NCI-H1436 (cell line): ENCODE data around the gene PARM1.

Experiments
- DNase-seq: peaks from one replicate; lab custom pipeline; 2025; lab: John Stamatoyannopoulos, UW

The PARM1 gene, protein sequence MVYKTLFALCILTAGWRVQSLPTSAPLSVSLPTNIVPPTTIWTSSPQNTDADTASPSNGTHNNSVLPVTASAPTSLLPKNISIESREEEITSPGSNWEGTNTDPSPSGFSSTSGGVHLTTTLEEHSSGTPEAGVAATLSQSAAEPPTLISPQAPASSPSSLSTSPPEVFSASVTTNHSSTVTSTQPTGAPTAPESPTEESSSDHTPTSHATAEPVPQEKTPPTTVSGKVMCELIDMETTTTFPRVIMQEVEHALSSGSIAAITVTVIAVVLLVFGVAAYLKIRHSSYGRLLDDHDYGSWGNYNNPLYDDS

DNA sequence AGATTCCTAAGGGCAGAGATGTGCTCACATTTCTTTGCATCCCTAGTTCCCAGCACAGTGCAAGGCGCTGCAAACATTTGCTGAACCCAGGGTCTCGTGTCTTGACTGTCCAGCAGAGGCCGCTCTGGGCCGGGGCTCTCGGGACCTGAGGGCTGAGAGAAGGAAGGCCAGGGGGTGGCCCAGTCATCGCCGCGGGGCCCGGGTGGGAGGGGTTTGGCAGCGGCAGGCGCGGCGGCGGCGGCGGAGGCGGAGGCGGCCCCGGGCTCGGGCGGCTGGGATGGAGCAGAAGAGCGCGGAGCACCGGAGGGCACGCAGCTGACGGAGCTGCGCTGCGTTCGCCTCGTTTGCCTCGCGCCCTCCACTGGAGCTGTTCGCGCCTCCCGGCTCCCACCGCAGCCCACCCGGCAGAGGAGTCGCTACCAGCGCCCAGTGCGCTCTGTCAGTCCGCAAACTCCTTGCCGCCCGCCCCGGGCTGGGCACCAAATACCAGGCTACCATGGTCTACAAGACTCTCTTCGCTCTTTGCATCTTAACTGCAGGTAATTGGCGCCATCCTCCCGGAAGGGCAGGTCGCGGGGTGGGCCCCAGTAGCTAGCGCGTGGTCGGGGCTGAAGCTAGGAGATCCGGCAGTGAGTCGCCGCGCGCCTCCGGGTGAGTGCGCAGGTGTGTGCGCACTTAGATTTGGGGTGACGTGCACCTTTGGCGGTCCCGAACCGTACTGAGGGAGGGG, at the start of gene PARM1:
TSS of gene PARM1 (plus strand) at position 285 of the 730 bp plus-strand sequence. CDS start at position 497, 212 bp downstream.
- peak; percentile 55 for DNase-seq

DNA sequence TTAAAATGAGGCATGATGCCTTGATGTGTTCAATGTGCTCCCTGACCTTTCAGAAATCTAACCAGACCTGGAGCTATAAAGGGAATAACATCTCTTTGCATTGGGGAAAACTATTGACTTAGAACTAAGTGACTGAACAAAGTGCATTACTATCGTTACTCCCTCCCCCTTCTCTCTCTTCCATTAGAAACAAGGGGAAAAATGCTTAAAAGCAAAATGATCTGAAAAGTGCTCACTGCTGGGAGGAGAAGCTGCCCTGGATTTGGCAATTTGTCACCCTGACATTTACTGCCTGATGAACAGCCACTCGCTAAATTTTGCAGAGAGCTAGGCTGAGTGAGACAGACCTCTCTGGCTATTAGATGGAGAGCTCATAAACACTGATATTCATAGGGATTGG, 48.6 kb upstream of the PARM1 start:
- no peak for DNase-seq

DNA sequence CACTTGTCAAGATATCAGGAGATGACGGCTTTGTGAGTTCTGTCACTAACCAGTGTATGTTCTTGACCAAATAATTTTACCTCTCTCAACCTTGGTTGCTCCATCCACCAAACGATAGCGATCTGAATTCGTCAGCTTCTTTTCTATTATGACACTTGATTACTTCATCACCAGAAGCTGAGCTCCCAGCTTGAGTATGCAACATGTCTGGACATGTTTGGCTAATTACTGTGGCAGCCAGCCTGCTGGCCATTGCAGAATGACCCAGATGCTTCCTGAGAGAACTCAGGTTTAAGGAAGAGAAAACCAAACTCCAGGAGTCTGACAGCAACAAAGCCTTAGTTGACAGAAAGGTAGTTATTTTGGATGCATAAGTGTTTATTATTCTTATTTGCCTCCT, 46.4 kb upstream of the PARM1 start:
- no peak for DNase-seq

DNA sequence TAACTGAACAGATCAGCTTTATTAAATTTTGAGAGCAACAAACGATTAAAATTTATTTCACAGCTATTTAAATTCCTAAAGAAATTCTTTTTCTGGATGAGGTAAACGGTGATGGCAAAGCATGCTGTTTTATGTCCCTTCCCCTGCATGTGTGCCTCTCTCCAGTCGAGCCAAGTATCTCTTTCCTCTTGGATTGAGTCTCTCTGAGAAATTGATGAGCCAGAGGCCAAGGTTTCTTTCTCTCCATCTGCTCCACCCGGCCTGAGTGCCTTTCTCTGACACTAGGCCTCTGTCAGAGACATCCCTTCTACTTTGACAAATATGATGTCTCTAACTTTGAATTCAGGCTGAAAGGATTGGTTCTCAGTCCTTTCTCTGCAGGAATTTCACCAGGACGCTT, 42.6 kb upstream of the PARM1 start:
- DNase-seq = no peak

DNA sequence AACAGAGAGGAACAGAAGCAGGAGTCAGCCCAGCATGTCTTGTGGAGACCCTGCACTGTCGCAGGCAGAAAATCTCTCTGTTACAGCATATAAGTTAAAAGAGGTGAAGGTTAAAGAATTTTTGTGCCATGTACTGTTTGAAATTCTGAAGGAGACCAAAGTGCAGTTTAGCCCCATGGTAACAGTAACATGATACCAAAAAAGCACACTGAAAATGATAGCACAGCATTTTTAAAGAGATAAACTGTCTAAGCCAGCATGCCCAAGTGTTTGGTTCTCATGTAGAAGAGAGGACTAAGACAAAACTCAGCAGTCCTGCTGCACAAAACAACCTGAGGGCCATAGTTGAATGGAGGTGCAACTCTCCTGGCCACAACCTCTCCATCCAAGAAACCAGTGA, 41.9 kb upstream of the PARM1 start:
- no peak for DNase-seq

DNA sequence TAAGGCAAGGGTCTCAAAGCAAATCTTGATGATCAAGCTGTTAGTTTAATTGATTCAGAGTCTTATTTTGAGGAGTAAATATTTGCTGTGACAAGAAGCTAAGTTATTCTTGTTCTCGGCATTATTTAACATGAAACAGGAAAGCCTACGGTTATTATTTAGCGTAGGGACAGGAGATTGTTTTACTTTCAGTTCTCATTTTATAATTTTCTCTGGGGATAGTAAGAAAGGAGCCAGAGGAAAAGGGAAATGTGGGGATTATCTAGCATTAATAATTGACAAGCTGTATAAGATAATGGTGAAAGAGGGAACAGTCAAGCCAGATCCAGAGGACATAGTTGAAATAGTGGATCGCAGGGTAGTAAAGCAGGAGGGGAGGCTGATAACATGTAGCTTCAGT, 39.7 kb upstream of the PARM1 start:
- DNase-seq = no peak

DNA sequence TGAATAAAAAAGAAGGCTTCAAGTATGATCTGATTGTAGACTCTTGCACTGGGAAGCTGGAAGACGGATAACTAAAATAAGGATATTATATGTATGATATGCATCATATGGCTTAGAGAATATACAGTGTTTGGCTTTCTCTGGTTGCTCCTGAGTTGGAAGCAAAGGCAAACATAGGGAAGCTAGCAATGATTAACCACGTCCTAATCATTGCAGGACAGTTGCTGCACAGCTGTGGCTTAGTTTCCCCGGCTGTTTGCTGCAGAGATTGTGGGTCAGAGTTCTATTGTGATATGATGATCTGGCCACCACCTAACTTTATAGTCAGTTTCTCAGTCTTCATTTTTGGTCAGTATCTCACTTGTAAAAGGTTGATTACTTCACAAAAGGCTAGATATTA, 36.3 kb upstream of the PARM1 start:
- DNase-seq = no peak

DNA sequence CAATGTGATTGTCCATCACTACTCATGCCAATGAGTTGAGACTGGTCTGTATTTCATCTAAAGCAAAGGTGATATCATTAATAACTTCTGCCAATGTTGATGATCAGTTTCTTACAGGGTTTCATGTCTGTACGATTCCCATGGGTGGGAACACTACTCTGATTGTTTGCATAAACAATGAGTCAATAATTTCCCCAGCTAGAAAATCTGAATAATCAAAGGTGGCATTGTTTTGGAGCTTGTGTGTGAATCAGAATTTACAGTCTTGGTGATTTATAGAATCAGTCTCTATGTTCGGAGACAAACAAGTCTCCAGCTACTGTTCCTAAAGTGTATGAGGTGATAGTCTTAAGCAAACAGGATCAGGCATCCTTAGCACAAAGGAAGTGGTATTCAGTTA, 35.5 kb upstream of the PARM1 start:
- no peak for DNase-seq

DNA sequence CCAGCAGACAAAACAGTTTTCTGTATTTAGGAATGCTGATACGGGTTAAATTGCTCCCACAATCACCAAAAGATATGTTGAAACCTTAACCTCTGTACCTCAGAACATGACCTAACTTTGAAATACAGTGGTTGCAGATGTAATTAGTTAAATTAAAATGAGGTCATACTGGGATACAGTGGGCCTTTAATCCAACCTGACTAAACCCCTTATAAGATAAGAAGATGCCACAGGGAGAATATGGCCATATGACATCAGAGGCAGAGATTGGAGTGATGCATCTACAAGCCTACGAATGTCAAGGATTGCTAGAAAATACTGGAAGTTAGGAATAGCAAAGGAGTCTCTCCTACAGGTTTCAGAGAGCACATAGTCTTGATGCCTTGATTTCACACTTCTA, 32.1 kb upstream of the PARM1 start:
- no peak for DNase-seq

DNA sequence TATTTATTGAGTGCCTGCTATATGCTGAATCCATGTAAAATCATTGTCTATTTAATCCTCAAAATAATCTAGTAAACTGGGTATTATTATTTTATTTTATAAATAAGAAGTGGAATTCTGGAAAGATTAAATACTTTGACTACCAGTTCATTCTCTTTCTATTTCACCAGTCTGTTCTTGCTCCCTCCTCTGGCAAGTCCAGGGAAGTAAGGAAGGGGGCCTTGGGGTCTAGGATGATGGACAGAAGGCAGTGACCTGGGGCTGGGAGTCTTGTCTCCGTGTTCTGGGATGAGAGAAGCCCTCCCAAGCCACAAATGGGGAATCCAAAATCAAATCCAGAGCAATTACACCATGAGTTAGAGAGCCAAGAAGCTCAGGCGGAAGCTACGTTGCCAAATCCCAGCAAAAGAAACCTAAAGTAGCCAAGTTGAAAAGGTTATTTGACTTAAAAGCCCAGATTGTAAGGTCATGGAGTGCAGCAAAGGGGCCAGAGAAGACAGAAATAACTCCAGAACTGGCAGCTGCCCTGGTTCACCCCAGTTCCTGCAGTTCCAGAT, 28.3 kb upstream of the PARM1 start:
- no peak for DNase-seq

DNA sequence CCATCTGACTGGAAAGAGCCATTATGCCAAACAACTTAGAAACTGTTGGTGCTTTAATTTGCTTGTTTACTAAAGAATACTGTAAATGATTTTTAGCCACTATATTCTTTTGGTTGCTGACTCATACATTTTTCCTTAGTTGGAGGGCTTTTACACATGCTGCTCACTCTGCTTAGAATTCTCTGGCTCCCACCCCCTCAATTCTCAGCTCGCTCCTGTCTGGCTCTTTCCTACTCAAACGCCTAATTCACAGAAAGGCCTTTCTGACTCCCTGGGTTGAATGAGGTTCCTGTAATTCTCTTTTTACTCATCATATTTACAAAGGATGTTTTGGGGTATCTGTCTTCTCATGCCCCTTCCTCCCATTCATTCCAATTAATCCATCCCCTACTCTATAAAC, 26.1 kb upstream of the PARM1 start:
- DNase-seq = no peak

DNA sequence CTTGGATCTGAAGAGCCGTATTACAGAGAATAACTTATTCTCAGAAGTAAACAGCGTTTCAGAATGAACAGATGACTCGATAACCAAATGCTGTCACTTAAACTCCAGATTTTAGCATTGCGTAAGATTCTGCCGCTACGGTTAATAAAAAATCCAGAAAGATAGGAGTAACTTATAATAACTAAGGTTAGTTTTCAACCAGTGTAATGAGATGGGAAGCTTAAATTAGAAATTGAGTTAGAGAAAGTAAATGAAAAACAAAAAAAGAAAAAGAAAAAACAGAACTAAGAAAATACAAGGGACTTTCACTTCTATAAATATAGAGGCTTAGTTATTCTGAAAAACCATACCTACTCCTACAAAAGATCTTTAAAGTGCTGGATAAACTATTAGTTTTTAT, 13.1 kb upstream of the PARM1 start:
- no peak for DNase-seq

DNA sequence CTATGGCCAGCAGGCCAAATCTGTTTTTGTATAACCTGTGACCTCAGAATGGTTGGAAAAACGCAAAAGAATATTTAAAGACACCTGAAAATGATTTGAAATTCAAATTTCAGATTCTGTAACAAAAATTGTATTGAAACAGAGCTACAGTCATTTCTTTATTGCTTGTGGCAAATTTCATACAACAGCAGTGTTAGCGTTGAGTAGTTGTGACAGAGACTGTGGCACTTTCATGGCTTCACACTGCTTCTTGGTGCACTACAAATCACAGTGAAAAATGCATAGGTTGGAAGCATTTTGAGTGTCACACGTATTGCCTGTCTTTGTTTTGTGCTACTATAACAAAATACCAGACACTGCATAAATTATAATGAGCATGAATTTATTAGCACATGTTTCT, 12.2 kb upstream of the PARM1 start:
- DNase-seq = no peak

DNA sequence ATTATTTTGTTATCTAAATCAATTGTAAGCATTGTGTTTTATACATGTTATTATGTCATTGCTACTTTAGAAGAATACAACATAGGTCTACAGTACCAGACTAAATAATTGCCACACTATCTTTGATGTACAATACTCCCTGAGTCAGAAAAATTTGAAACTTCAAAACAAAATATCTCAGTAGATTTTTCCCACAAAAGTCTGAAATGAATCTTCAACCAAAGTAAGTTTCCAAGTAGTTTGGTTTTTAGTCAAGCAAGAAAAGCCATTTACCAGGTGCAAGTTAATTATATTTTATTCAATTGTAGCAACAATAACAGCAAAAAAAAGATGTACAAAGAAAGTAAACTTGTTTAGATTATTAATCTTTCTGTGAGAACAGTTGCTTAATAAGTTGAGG, 11.4 kb upstream of the PARM1 start:
- DNase-seq = no peak

DNA sequence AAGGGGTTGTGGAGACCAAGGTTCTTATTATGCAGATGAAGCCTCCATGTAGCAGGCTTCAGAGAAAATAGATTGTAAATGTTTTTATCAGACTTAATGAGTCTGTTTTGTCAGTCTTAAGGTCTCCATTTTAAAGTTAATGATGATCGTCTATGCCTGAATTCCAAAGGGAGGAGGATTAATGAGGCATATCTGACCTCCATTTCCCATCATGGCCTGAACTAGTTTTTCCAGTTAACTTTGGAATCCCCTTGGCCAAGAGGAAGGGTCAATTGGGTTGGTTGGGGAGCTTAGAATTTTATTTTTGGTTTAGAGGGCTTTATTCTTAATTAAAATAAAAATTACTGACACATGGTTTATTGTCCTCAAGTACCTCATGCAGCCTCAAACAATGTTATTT, 6.9 kb upstream of the PARM1 start:
- no peak for DNase-seq

DNA sequence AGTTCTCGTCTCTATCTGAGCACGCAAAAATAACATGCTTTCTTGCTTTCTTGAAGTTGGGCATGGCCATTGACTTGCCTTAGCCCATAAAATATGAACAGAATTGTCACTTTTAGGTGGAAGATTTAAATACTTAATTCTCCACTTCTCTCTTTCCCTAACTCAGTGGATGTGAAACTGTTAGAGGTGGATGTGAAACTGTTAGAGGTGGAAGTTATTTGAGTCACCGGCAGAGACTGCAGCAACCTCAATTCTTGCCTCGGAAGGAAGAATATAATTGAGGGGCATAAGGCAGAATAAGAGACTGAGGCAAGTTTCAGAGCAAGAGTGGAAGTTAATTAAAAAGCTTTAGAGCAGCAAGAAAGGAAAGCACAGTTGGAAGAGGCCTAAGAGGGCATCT, 2.8 kb upstream of the PARM1 start:
- DNase-seq = no peak

DNA sequence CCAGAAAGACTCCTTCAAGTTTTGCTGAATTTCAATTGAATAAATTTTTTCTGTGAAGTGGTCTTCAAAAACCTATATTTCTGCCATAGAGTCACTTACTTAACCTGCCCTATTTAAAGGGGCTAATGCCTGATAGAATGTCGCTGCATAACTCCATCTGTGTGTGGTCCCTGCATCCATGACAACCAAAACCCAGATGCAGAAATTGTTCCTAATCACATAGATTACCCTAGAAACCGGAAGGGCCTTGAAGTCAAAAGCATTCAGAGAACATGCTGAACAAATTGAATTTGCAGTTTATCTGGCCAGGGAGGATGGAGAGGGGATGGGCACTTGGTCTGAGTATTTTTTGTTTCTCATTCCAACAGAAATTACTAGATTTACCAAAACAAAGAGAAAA, 1.5 kb upstream of the PARM1 start:
- no peak for DNase-seq

DNA sequence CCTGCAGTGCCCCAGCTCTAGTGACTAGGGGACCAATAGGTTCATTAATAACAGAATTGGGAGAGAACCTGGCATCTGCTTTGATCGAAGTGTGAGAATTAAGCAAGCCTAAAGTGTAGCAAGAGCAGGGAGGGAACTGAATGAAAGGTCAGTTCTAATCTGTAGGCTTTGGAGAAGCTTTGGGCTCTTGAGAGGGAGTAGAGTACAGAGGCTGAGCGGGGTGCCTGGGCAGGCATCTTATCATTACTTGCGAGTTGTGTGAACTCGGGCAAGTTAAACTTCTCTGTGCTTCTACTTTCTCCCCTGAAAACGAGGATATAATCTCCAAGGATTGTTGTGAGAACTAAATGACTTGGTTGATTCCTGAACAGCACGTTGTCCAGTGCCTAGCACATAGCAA, 906 bp upstream of the PARM1 start:
- DNase-seq = no peak

DNA sequence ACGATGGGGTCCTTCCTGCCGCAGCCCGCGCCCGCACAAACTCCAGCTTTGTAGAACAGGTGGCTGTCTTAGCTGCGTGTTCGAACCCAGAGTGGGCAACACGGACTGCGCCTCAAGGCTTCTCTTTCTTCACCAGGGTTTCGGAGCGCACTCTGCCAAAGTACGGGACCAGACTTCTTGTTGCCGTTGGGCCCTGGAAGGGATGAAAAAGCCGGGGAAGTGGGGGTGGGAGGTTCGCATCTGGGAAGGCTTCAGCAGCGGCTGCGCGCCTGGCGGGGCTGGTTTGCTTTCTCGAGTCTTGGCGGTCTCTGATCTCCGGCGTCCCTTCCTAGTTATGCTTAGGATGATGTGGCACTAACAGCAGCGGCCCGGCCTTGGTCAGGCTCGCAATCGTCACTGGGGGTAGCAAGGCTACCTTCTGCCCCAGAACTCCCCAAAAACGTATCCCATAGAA, 673 bp downstream of the PARM1 start:
- DNase-seq = no peak

DNA sequence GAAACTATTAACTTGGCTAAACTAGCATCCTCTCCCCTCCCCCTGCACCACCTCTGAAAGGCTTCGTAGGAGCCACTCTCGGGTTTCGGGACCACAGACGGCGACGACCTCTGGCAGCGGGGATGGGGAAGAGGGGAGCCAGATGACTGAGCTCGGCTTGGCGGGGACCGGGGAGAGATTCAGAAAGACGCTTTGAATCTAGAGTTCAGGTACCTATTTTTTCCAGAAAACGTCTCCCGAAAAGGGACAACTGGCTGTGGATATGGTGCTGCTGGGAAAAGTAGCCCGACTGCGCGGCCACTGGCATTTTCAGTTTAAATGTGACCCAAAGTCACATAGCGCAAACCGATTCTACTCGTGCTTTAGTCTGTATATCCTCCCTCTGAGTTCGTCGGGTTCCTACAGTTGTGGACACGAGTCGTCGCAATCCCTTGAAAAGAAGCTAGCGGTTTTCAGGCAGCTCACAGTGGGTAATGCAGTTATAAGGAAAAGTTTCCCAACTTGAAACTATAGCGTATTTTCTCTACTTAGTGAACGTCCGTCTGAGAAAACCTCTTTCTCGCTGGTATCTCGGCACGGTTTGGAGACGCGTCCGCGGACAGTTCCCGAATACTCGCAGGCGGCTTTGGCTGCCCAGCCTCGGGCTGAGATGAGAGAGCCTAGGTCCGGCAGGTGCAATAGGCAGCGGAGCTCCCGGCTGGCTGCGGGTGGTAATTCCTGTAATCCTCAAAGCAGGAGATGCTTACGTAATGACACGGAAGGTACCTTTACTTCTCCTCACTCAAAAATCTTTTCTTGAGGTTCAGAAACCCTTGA, 1.3 kb downstream of the PARM1 start:
- DNase-seq = no peak

DNA sequence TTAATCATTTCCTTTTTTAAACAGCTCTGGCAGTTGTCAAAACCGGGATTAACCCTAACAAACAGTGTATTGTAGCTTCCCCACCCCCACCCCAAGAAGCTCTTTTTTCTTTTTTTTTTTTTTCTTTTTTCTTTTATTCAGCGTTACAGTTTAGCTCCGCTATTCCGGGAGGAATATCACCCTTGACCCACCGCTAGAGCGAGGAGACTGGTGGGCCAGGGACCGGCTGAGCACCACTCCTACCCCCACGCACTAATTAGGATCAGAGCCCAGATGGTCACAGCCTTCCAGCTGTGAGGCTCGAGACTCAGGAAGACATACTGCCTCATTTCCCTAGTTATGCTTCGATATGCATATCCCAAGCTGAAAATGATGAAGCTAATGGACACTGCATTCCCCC, 2.0 kb downstream of the PARM1 start:
- DNase-seq = no peak

DNA sequence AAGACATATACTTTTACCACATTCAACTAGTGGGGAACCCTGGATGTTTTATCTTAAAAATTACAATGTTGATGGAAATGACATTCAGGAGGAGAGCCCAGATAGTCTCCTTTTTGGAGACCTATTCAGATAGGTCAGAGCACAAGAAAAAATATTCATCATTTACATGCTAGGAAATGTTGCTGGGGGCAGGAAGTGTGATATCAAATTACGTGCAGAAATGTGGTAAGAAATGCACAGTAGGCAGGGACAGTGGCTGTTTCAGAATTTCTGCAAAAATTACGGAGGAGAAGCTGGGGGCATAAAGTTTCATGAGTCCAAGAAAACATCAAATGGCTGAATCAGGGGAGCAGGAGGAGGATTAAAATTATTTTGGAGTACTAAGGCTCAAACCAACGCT, 8.2 kb downstream of the PARM1 start:
- DNase-seq = no peak
